Measurements from ENCODE around the gene CAPN9.

Gene CAPN9

GRCh38 chr1:230784163-230784562 lies 37.0 kb downstream of the CAPN9 start:
- DNase-seq (ENCODE audit: low read depth), result no peak
- TF ChIP-seq CTCF (IDR thresholded peaks at IDR 0.05; ENCODE audit: insufficient read depth, low read depth, low read length, missing control alignments), result no peak
- H3K4me3 ChIP-seq (ENCODE audit: low read length), result no peak overlapping the region

GRCh38 chr1:230785636-230786384 lies 38.6 kb downstream of the CAPN9 start:
- DNase-seq (ENCODE audit: low read depth), result no peak
- no peak overlapping the region for H3K4me3 ChIP-seq (ENCODE audit: low read length)
- TF ChIP-seq CTCF (IDR thresholded peaks at IDR 0.05; ENCODE audit: insufficient read depth, low read depth, low read length, missing control alignments), result no peak

GRCh38 chr1:230786385-230786753 lies 39.2 kb downstream of the CAPN9 start:
- H3K4me3 ChIP-seq (ENCODE audit: low read length), result no peak overlapping the region
- TF ChIP-seq CTCF (IDR thresholded peaks at IDR 0.05; ENCODE audit: insufficient read depth, low read depth, low read length, missing control alignments), result no peak
- no peak for DNase-seq (ENCODE audit: low read depth)

- DNase-seq (ENCODE audit: low read depth), result no peak
- TF ChIP-seq CTCF (IDR thresholded peaks at IDR 0.05; ENCODE audit: insufficient read depth, low read depth, low read length, missing control alignments), result no peak
- no peak overlapping the region for H3K4me3 ChIP-seq (ENCODE audit: low read length)
Measured at GRCh38 chr1:230787471-230787870, 40.3 kb downstream of the CAPN9 start.

GRCh38 chr1:230788561-230789275 lies 41.5 kb downstream of the CAPN9 start:
- no peak for DNase-seq (ENCODE audit: low read depth)
- H3K4me3 ChIP-seq (ENCODE audit: low read length), result no peak overlapping the region
- TF ChIP-seq CTCF (IDR thresholded peaks at IDR 0.05; ENCODE audit: insufficient read depth, low read depth, low read length, missing control alignments), result no peak

- no peak for TF ChIP-seq CTCF (IDR thresholded peaks at IDR 0.05; ENCODE audit: insufficient read depth, low read depth, low read length, missing control alignments)
- DNase-seq (ENCODE audit: low read depth), result no peak
- H3K4me3 ChIP-seq (ENCODE audit: low read length), result no peak overlapping the region
Measured at GRCh38 chr1:230790026-230790425, 42.8 kb downstream of the CAPN9 start.
